SK-N-MC (cell line): ENCODE measurements around the gene FUT8.
"Not testable (repeated sequence)": the region's sequence is repeated elsewhere in the genome, so short reads cannot be mapped to it uniquely, and the experiment has no call there.

ENCODE experiments used
- EZH2 ChIP-seq: fragments of 200-600 bp; sonication (generic); IDR thresholded peaks from one replicate; pipeline ENCODE4 v1.6.1; 2017; ENCODE audit warnings: antibody characterized with exemption
- POLR2AphosphoS5 ChIP-seq: IDR thresholded peaks from 2 replicates; pipeline ENCODE4 v1.6.1; 2012; ENCODE audit warnings: mild to moderate bottlenecking, low read depth, low read length, borderline replicate concordance

DNA sequence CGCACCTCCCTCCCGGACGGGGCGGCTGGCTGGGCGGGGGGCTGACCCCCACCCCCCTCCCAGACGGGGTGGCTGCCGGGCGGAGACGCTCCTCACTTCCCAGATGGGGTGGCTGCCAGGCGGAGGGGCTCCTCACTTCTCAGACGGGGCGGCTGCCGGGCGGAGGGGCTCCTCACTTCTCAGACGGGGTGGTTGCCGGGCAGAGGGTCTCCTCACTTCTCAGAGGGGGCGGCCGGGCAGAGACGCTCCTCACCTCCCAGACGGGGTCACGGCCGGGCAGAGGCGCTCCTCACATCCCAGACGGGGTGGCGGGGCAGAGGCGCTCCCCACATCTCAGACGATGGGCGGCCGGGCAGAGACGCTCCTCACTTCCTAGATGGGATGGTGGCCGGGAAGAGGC is 280.0 kb downstream of the FUT8 start:
- not testable (repeated sequence) for TF ChIP-seq EZH2, POLR2AphosphoS5
